OCI-M2 (cell line): ENCODE data around the gene CELSR2.

ENCODE experiments used
- DNase-seq: peaks from one replicate; lab custom pipeline; 2025; ENCODE audit not compliant: unreplicated experiment; lab: John Stamatoyannopoulos, UW

The CELSR2 gene

GRCh38 chr1:109225711-109226445 lies 23.5 kb upstream of the CELSR2 start:
- no peak for DNase-seq

- no peak for DNase-seq
Observed at GRCh38 chr1:109228167-109228566, 21.2 kb upstream of the CELSR2 start.

GRCh38 chr1:109229531-109230127 lies 19.7 kb upstream of the CELSR2 start:
- no peak for DNase-seq

- no peak for DNase-seq
Observed at GRCh38 chr1:109231066-109231465, 18.3 kb upstream of the CELSR2 start.

GRCh38 chr1:109235137-109235536 lies 14.2 kb upstream of the CELSR2 start:
- no peak for DNase-seq

- DNase-seq: no peak
Observed at GRCh38 chr1:109237512-109237911, 11.8 kb upstream of the CELSR2 start.

- DNase-seq: no peak
Observed at GRCh38 chr1:109238382-109238781, 11.0 kb upstream of the CELSR2 start.

- no peak for DNase-seq
Observed at GRCh38 chr1:109239047-109239408, 10.3 kb upstream of the CELSR2 start.

- DNase-seq: no peak
Observed at GRCh38 chr1:109239409-109240068, 9.8 kb upstream of the CELSR2 start.

GRCh38 chr1:109240158-109241152 lies 8.9 kb upstream of the CELSR2 start:
- no peak for DNase-seq

- DNase-seq: no peak
Observed at GRCh38 chr1:109241344-109241743, 8.0 kb upstream of the CELSR2 start.

GRCh38 chr1:109241841-109242345 lies 7.4 kb upstream of the CELSR2 start:
- DNase-seq: no peak

GRCh38 chr1:109242387-109242786 lies 7.0 kb upstream of the CELSR2 start:
- no peak for DNase-seq

GRCh38 chr1:109243221-109243620 lies 6.1 kb upstream of the CELSR2 start:
- DNase-seq: no peak

GRCh38 chr1:109243860-109244552 lies 5.3 kb upstream of the CELSR2 start:
- no peak for DNase-seq

GRCh38 chr1:109246141-109246551 lies 3.2 kb upstream of the CELSR2 start:
- DNase-seq: no peak

- DNase-seq: no peak
Observed at GRCh38 chr1:109247401-109248365, 1.7 kb upstream of the CELSR2 start.

GRCh38 chr1:109248444-109248796 lies 919 bp upstream of the CELSR2 start:
- DNase-seq: no peak

- no peak for DNase-seq
Observed at GRCh38 chr1:109249654-109250401, 489 bp downstream of the CELSR2 start.
